ENCODE measurements around the gene RPL21. TPM values are rescaled to one million over a fixed set of nuclear protein-coding genes. Genes with fewer than 3 reads are reported as not detected.

Gene RPL21
- total RNA-seq, 6 experiments from 2014 or later = 174 to 362 (median 317) TPM

DNA sequence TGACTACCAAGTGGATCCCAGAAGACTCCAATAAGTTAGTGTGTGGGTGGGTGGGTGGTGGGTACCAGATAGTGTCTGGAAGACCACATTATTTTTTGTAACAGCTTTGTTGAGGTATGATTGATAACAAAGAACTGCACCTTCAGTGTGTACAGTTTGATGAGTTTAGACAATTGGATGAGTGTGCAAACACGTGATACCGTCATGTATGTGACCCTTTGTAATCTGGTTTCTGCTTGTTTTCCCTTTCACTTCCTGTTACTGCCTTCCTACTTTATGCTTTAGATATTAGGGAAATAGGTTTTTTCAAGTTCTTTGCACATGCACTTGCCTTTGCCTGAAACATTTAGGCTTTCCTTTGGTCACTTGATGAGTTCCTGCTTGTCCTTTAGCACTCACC is 8.5 kb downstream of the RPL21 start:
- intact Hi-C loops (cut with DNase I) = no loop called here
- peaks cover 0 to 38% (median 13%) of the 10 kb centered on the region in 4 donors for H3K36me3 ChIP-seq
- H3K9me3 ChIP-seq = no peaks in the 10 kb centered on the region
- WGBS (ENCODE audit: insufficient coverage, low coverage, low lambda C conversion rate, missing lambda C conversion rate) = 50% methylated on average over 2 of the region's 2 CpGs
- DNase-seq = no peak
- H3K27me3 ChIP-seq = no peaks in the 10 kb centered on the region
- ATAC-seq = peak; percentile 28 to 62 (median 46)
- H3K4me3 ChIP-seq = no peak overlapping the region
- no peak for TF ChIP-seq POLR2A (IDR thresholded peaks at IDR 0.05)
- TF ChIP-seq CTCF (IDR thresholded peaks at IDR 0.05) = no peak
- peaks cover 0 to 22% (median 0%) of the 10 kb centered on the region in 4 donors for H3K4me1 ChIP-seq
- no peak overlapping the region for H3K27ac ChIP-seq

DNA sequence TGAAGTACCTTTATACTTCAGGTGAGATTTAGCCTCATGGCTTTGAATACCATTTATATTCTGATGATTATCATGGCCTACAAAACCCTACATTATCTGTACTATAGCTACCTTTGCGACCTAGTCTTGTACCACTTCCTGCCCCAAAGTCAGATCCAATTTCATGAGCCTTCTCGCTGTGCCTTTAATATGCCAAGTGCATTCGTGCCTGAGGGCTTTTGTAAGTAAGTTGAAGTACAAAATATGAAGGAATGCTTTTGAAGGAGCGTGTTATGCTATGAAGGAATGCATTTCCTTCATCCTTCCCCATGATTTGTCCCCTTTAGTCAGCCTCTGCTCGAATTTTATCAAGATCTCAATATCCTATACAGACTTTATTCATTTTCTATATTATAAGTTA is 10.0 kb downstream of the RPL21 start:
- 84% methylated on average over 5 of the region's 5 CpGs for WGBS (ENCODE audit: insufficient coverage, low coverage, low lambda C conversion rate, missing lambda C conversion rate)
- H3K9me3 ChIP-seq = no peaks in the 10 kb centered on the region
- DNase-seq (no peak), ATAC-seq (no peak)
- H3K27me3 ChIP-seq = no peaks in the 10 kb centered on the region
- H3K36me3 ChIP-seq = peaks cover 0 to 24% (median 12%) of the 10 kb centered on the region in 4 donors
- no peak overlapping the region for H3K27ac ChIP-seq
- intact Hi-C loops (cut with DNase I) = no loop called here
- H3K4me1 ChIP-seq = peaks cover 0 to 8% (median 0%) of the 10 kb centered on the region in 4 donors
- TF ChIP-seq CTCF (IDR thresholded peaks at IDR 0.05) = no peak
- no peak for TF ChIP-seq POLR2A (IDR thresholded peaks at IDR 0.05)
- H3K4me3 ChIP-seq = no peak overlapping the region

DNA sequence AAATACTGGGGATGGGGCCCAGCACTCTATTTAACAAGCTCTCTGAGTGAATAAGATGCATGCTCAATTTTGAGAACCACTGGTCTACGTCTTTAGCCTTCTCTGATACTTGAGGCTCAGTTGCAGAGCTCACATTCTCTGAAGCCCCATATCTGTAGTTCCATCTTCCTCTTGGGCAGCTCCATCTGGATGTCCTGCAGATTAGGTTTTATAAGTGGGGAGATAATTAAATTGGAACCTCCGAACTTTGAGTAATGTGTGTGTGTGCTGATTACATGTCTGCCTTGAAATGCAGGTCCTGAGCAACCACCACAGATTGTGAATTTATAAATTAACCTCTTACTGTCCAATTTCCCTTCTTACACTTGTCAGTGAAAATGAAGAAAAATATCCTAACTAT is 12.1 kb downstream of the RPL21 start:
- H3K27ac ChIP-seq = no peak overlapping the region
- H3K4me1 ChIP-seq = no peaks in the 10 kb centered on the region
- intact Hi-C loops (cut with DNase I) = no loop called here

GRCh38 chr13:27264181-27264580 is 12.8 kb downstream of the RPL21 start:
- no peaks in the 10 kb centered on the region for H3K4me1 ChIP-seq
- WGBS (ENCODE audit: insufficient coverage, low coverage, low lambda C conversion rate, missing lambda C conversion rate) = 81% methylated on average over 5 of the region's 5 CpGs
- no peak overlapping the region for H3K27ac ChIP-seq

More for the DNA sequence above, 12.1 kb downstream of the RPL21 start:
- Histone ChIP-seq H3K36me3 (peaks cover 0 to 6% (median 3%) of the 10 kb centered on the region in 4 donors), H3K27me3 (no peaks in the 10 kb centered on the region), H3K4me3 (no peak overlapping the region), H3K9me3 (no peaks in the 10 kb centered on the region)
- TF ChIP-seq CTCF (IDR thresholded peaks at IDR 0.05) = no peak
- no peak for TF ChIP-seq POLR2A (IDR thresholded peaks at IDR 0.05)
- no peak for ATAC-seq
- WGBS (ENCODE audit: insufficient coverage, low coverage, low lambda C conversion rate, missing lambda C conversion rate) = 56% methylated on average over 2 of the region's 2 CpGs
- DNase-seq = no peak

More at GRCh38 chr13:27264181-27264580, 12.8 kb downstream of the RPL21 start:
- intact Hi-C loops (cut with DNase I) = no loop called here
- H3K27me3 ChIP-seq = no peaks in the 10 kb centered on the region
- DNase-seq = no peak
- no peaks in the 10 kb centered on the region for H3K36me3 ChIP-seq
- TF ChIP-seq POLR2A (IDR thresholded peaks at IDR 0.05) (no peak), CTCF (IDR thresholded peaks at IDR 0.05) (no peak)
- no peak overlapping the region for H3K4me3 ChIP-seq
- no peaks in the 10 kb centered on the region for H3K9me3 ChIP-seq
- ATAC-seq = no peak

Measured in right lobe of liver (tissue), 6 donors.